Astrocyte (in vitro differentiated cells and primary cell): ENCODE measurements around the gene PARN.

Experiments
- EZH2 ChIP-seq: IDR thresholded peaks from 2 replicates; pipeline ENCODE4 v1.6.1; 2012; ENCODE audit warnings: mild to moderate bottlenecking, low read length, inconsistent platforms; ENCODE audit not compliant: insufficient read depth
- TF ChIP-seq, protein P1 (sequence below): IDR thresholded peaks from 2 replicates; pipeline ENCODE4 v1.5.1; 2011; ENCODE audit warnings: low read depth, mild to moderate bottlenecking, inconsistent platforms, low read length, moderate library complexity; ENCODE audit not compliant: insufficient read depth

DNA sequence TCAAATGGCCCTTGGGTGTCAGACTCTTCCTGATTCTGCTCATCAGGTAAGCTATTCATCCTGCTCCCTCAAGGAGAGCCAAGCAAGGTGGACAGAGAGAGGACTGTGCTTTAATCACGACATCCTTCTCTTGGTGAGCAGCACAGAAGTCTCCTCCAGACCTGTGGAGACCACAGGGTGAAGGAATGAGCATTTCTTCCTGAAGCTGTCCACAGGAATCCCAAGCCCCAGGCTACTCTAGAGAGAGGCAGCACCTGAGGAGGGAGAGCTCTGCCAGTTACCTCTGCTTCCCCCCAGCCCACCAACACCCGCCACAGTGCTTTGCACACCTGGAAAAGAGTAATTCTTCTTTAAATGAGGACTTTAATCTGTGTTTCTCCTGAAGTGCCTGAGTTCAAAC is 100.0 kb downstream of the PARN start:
- TF ChIP-seq, protein P1, sequence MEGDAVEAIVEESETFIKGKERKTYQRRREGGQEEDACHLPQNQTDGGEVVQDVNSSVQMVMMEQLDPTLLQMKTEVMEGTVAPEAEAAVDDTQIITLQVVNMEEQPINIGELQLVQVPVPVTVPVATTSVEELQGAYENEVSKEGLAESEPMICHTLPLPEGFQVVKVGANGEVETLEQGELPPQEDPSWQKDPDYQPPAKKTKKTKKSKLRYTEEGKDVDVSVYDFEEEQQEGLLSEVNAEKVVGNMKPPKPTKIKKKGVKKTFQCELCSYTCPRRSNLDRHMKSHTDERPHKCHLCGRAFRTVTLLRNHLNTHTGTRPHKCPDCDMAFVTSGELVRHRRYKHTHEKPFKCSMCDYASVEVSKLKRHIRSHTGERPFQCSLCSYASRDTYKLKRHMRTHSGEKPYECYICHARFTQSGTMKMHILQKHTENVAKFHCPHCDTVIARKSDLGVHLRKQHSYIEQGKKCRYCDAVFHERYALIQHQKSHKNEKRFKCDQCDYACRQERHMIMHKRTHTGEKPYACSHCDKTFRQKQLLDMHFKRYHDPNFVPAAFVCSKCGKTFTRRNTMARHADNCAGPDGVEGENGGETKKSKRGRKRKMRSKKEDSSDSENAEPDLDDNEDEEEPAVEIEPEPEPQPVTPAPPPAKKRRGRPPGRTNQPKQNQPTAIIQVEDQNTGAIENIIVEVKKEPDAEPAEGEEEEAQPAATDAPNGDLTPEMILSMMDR = no peak
- TF ChIP-seq EZH2 = no peak
